LNCAP (cell line): ENCODE measurements around the gene THEMIS2.

Source experiments
- CTCF ChIP-seq: fragments of 450-650 bp; IDR thresholded peaks from 2 replicates; pipeline ENCODE4 v1.5.1; 2017; ENCODE audit warnings: mild to moderate bottlenecking

Gene THEMIS2

DNA sequence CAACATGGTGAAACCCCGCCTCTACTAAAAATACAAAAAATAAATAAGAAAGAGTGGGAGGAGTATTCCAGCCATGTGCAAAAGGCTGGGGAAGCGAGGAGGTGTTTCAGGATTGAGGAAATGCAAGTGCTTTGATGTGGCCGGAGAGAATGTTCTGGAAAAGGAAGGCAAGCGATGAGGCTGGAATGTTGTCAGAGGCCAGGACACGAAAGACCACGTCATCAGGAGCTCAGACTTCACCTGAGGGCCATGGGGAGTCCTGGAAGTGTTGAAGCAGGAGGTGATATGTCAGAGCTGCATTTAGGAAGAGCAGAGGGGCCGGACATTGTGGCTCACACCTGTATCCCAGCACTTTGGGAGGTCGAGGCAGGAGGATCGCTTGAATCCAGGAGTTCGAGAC, 10.9 kb upstream of the THEMIS2 start:
- TF ChIP-seq CTCF = no peak

- no peak for TF ChIP-seq CTCF
Measured at GRCh38 chr1:27862004-27862403, 10.3 kb upstream of the THEMIS2 start.

- no peak for TF ChIP-seq CTCF
Measured at GRCh38 chr1:27862671-27863537, 9.4 kb upstream of the THEMIS2 start.

GRCh38 chr1:27863538-27863915, 8.8 kb upstream of the THEMIS2 start:
- TF ChIP-seq CTCF = no peak

GRCh38 chr1:27864264-27864895, 8.0 kb upstream of the THEMIS2 start:
- TF ChIP-seq CTCF = no peak

DNA sequence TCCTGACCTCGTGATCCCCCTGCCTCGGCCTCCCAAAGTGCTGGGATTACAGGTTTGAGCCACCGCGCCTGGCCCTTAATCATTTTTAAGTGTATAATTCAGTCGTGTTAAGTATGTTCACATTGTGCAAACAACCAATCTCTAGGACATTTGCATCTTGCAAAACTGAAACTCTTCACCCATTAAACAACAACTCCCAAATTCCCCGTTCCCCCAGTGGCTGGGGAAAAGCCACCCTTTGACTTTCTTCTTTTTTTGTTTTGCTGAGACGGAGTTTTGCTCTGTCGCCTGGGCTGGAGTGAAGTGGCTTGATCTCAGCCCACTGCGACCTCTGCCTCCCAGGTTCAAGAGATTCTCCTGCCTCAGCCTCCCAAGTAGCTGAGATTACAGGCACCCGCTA, 6.5 kb upstream of the THEMIS2 start:
- TF ChIP-seq CTCF = no peak

DNA sequence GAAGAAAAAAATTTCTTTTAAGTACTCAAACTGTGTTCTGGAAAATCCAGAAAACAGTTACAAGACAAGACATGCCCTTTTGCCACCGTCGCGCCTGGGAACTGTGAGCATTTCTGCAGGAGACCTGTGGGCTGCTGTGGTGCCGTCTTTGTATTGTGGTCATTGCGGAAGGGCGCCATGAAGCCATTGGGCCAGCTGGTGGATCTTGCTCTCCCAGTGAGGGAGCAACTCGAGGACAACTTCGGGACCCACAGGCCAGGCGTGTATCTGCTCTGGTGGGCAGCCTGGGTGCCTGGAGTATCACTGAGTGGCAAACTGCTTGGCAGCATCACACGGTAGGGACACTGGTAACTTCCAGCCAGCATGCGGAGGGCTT, 3.8 kb upstream of the THEMIS2 start:
- no peak for TF ChIP-seq CTCF
